ENCODE data around the gene MYO18B. TPM values are rescaled to one million over a fixed set of nuclear protein-coding genes. Genes with fewer than 3 reads are reported as not detected.

Gene MYO18B
- total and polyA plus RNA-seq, 2 of the 4 experiments (the other 2 are of a cell fraction), result under 0.01 TPM; not detected in 1

- Histone ChIP-seq H3K4me3 (ENCODE audit: insufficient read depth, low read depth, low read length) (no peak overlapping the region), H3K56ac (ENCODE audit: extremely low read depth, insufficient read depth, low read length) (no peak overlapping the region), H3K9me1 (ENCODE audit: insufficient read depth, low read length) (no peaks in the 10 kb centered on the region), H2BK120ac (ENCODE audit: low read depth, low read length) (no peak overlapping the region), H3K18ac (ENCODE audit: low read depth, low read length) (no peak overlapping the region), H2AK9ac (replicated peaks; ENCODE audit: low read depth, low read length, poor library complexity) (no peak overlapping the region), H3K27me3 (ENCODE audit: control insufficient read depth, insufficient read depth, low read length) (peaks cover 2% of the 10 kb centered on the region; the same call in 1 of the 2 replicates), H4K91ac (ENCODE audit: insufficient read depth, low read depth, low read length) (no peak overlapping the region), H3K36me3 (ENCODE audit: control insufficient read depth, insufficient read depth, low read length) (no peaks in the 10 kb centered on the region), H2AK5ac (ENCODE audit: low read depth, low read length) (no peak overlapping the region), H3K9me3 (ENCODE audit: control insufficient read depth, insufficient read depth, low read length) (no peaks in the 10 kb centered on the region), H3K14ac (replicated peaks; ENCODE audit: low read depth, low read length) (no peak overlapping the region), H3K27ac (ENCODE audit: insufficient read depth, low read length) (no peak overlapping the region), H3K9ac (ENCODE audit: low read depth, low read length) (no peak overlapping the region), H2BK5ac (ENCODE audit: low read depth, low read length, poor library complexity, severe bottlenecking) (no peak overlapping the region), H4K20me1 (ENCODE audit: insufficient read depth, low read length) (no peaks in the 10 kb centered on the region), H3K4me1 (ENCODE audit: control insufficient read depth, insufficient read depth, low read length) (no peaks in the 10 kb centered on the region), H2AFZ (replicated peaks; ENCODE audit: low read length, poor library complexity) (no peak overlapping the region), H4K5ac (ENCODE audit: low read depth, low read length) (no peak overlapping the region), H3K4ac (ENCODE audit: low read depth, low read length) (no peak overlapping the region), H4K8ac (ENCODE audit: low read depth in 2 of 2, low read length in 2 of 2) (no peak overlapping the region), H2BK20ac (ENCODE audit: low read depth, low read length) (no peak overlapping the region), H2BK15ac (ENCODE audit: low read depth, low read length) (no peak overlapping the region), H3K23ac (ENCODE audit: low read depth, low read length) (no peak overlapping the region), H3K4me2 (ENCODE audit: low read depth, low read length) (no peak overlapping the region), H3K79me1 (ENCODE audit: low read depth in 1 of 2, low read length in 2 of 2) (no peaks in the 10 kb centered on the region)
- no TSS peak for BruUV-seq (replicated peaks)
- ChIA-PET CTCF (interaction anchor here (0.5 kb wide), 1 partner anchor 404 kb away, joined by 4 read pairs; no protein-coding TSS in a partner anchor), POLR2A (ENCODE audit: unreplicated experiment) (no interaction called here)
- DNase-seq (peak; percentile 21), ATAC-seq (ENCODE audit: low read depth) (no peak)
- intact Hi-C loops (cut with micrococcal nuclease), result no loop called here
- dilution Hi-C loops (cut with HindIII; ENCODE audit: low sequenced_read_pairs, unreplicated experiment), result no loop called here
- WGBS, 2 experiments (ENCODE audit: extremely low coverage in 2 of 2, insufficient read length in 1 of 2), result 38% methylated on average over 4 of the region's 8 CpGs; no CpG with 5 or more reads in 1 of the 2 experiments
- TF ChIP-seq MAFK (IDR thresholded peaks at IDR 0.05; ENCODE audit: low read depth, low read length) (no peak), CEBPB (IDR thresholded peaks at IDR 0.05; ENCODE audit: low read depth, low read length) (no peak), RCOR1 (IDR thresholded peaks at IDR 0.05; ENCODE audit: insufficient replicate concordance, low read length) (no peak)
- in situ Hi-C loops (cut with MboI; ENCODE audit: low sequenced_read_pairs), result no loop called here
Observed at GRCh38 chr22:25775531-25775930, 33.5 kb downstream of the MYO18B start.
